HL-60 (cell line): Measurements from ENCODE around the gene SNTG2.
"Not testable (repeated sequence)": the region's sequence is repeated elsewhere in the genome, so short reads cannot be mapped to it uniquely, and the experiment has no call there.

ENCODE experiments used
- DNase-seq, 2 experiments: peaks; one replicate each; pipeline ENCODE4 v3.0.0-alpha.2; 2010 to 2020; ENCODE audit warnings: low read depth in 1 of 2, low spot score in 1 of 2
- H3K27ac ChIP-seq: fragments of 250-450 bp; sonication (Bioruptor Pico); replicated peaks from 2 replicates; pipeline ENCODE4 v1.5.1; 2020; ENCODE audit warnings: mild to moderate bottlenecking, moderate library complexity
- H3K27me3 ChIP-seq: fragments of 250-450 bp; sonication (Bioruptor Pico); 2 replicates; pipeline ENCODE4 v1.5.1; 2021; ENCODE audit warnings: mild to moderate bottlenecking, moderate library complexity; ENCODE audit not compliant: insufficient read depth, poor library complexity, severe bottlenecking
- H3K4me3 ChIP-seq: replicated peaks from 2 replicates; pipeline ENCODE4 v1.5.1; 2011; ENCODE audit warnings: mild to moderate bottlenecking, control low read depth, low read length; ENCODE audit not compliant: insufficient read depth
- GABPA ChIP-seq: IDR thresholded peaks from 2 replicates; pipeline ENCODE4 v1.6.1; 2012; ENCODE audit warnings: low read depth
- POLR2AphosphoS5 ChIP-seq: IDR thresholded peaks from 2 replicates; pipeline ENCODE4 v1.6.1; 2012; ENCODE audit warnings: low read depth
- SPI1 ChIP-seq: IDR thresholded peaks from 2 replicates; pipeline ENCODE4 v1.6.1; 2012; ENCODE audit warnings: low read depth, mild to moderate bottlenecking, borderline replicate concordance
- TF ChIP-seq, protein P1 (sequence below): IDR thresholded peaks from one replicate; pipeline ENCODE4 v1.5.1; 2011; ENCODE audit warnings: low read length, control low read depth, inconsistent platforms; ENCODE audit not compliant: insufficient read depth
- TF ChIP-seq, protein P2 (sequence below): IDR thresholded peaks from 2 replicates; pipeline ENCODE4 v1.6.1; 2012; ENCODE audit warnings: low read depth; ENCODE audit not compliant: insufficient replicate concordance

The SNTG2 gene

DNA sequence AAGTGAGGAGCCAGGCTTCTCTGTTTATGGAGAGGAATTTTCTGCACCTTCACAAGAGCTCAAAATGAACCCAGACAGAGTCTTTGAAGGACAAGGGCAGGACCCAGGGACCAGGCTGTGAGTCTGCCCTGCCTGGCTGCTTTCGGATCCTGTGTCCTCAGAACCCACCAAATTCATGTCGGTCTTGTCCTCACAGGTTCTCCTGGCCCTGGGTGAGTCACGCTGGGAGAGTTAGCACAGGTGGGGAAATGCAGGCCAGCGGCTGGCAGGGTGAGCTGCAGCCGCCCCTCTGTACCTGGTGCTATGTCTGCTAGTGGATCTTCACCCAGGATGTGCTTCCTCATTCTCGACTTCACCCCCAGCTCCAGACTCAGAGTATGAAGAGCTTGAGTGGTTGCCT lies 426.8 kb downstream of the SNTG2 start:
- TF ChIP-seq GABPA (no peak), SPI1 (no peak), POLR2AphosphoS5 (no peak)
- TF ChIP-seq, protein P1, sequence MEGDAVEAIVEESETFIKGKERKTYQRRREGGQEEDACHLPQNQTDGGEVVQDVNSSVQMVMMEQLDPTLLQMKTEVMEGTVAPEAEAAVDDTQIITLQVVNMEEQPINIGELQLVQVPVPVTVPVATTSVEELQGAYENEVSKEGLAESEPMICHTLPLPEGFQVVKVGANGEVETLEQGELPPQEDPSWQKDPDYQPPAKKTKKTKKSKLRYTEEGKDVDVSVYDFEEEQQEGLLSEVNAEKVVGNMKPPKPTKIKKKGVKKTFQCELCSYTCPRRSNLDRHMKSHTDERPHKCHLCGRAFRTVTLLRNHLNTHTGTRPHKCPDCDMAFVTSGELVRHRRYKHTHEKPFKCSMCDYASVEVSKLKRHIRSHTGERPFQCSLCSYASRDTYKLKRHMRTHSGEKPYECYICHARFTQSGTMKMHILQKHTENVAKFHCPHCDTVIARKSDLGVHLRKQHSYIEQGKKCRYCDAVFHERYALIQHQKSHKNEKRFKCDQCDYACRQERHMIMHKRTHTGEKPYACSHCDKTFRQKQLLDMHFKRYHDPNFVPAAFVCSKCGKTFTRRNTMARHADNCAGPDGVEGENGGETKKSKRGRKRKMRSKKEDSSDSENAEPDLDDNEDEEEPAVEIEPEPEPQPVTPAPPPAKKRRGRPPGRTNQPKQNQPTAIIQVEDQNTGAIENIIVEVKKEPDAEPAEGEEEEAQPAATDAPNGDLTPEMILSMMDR = no peak
- TF ChIP-seq, protein P2, sequence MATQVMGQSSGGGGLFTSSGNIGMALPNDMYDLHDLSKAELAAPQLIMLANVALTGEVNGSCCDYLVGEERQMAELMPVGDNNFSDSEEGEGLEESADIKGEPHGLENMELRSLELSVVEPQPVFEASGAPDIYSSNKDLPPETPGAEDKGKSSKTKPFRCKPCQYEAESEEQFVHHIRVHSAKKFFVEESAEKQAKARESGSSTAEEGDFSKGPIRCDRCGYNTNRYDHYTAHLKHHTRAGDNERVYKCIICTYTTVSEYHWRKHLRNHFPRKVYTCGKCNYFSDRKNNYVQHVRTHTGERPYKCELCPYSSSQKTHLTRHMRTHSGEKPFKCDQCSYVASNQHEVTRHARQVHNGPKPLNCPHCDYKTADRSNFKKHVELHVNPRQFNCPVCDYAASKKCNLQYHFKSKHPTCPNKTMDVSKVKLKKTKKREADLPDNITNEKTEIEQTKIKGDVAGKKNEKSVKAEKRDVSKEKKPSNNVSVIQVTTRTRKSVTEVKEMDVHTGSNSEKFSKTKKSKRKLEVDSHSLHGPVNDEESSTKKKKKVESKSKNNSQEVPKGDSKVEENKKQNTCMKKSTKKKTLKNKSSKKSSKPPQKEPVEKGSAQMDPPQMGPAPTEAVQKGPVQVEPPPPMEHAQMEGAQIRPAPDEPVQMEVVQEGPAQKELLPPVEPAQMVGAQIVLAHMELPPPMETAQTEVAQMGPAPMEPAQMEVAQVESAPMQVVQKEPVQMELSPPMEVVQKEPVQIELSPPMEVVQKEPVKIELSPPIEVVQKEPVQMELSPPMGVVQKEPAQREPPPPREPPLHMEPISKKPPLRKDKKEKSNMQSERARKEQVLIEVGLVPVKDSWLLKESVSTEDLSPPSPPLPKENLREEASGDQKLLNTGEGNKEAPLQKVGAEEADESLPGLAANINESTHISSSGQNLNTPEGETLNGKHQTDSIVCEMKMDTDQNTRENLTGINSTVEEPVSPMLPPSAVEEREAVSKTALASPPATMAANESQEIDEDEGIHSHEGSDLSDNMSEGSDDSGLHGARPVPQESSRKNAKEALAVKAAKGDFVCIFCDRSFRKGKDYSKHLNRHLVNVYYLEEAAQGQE = no peak
- H3K27me3 ChIP-seq = no peaks in the 10 kb centered on the region
- no peak overlapping the region for H3K4me3 ChIP-seq
- H3K27ac ChIP-seq = no peak overlapping the region
- no peak for DNase-seq

DNA sequence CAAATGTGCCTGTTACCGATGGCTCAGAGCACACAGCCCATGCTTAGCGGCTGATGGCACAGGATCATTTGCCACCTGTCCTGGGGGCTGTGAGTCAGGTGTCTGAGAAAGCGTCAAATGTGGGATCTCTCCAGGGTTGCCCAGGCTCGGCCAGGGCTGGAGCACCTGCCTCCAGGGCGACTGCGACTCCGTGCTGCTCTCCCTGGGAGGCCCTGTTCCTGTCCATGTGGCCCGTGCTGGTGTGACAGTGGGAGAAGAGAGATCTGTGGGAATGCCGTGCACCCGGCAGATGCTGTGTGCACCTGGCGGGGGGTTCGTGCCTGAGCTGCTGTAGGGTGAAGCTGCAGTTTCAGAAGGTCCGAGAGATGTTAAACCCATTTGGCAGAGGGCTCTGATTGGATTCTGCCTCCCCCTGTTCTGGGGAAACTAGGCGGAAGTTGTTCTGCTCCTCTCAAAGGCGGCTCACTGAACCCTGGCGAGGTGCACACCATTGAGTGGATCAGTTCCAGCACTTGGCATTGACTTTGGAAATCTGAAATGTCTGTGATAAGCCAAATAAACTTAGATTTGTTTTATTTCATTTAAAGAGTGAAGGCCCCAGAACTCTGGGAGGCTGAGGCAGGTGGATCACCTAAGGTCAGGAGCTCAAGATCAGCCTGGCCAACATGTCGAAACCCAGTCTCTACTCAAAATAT lies 428.0 kb downstream of the SNTG2 start:
- DNase-seq = no peak
- Histone ChIP-seq H3K27ac (no peak overlapping the region), H3K4me3 (no peak overlapping the region), H3K27me3 (no peaks in the 10 kb centered on the region)
- TF ChIP-seq POLR2AphosphoS5 (no peak), GABPA (no peak), SPI1 (no peak)
- TF ChIP-seq, protein P2 = no peak
- TF ChIP-seq, protein P1 = no peak

DNA sequence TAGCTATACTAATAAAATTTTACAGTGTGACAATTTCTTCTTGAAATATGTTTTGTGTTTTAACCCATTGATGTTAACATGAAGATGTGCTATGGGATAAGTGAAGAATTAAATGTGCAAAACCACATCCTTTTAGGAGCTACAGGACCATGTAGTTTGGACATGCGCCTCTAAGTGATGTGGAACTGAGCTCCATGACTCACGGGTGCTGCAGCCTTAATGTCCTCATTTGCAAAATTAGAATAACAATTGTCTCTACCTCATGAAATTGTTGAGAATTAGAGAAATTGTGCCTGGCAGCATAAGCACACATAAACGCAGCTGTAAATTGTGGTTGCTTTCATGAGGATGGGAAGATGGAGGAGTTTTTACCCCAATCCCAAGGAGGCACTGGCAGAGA lies 431.0 kb downstream of the SNTG2 start:
- DNase-seq = no peak
- Histone ChIP-seq H3K27me3 (no peaks in the 10 kb centered on the region), H3K27ac (no peak overlapping the region), H3K4me3 (no peak overlapping the region)
- TF ChIP-seq GABPA (no peak), SPI1 (no peak), POLR2AphosphoS5 (no peak)
- TF ChIP-seq, protein P1 = no peak
- TF ChIP-seq, protein P2 = no peak

DNA sequence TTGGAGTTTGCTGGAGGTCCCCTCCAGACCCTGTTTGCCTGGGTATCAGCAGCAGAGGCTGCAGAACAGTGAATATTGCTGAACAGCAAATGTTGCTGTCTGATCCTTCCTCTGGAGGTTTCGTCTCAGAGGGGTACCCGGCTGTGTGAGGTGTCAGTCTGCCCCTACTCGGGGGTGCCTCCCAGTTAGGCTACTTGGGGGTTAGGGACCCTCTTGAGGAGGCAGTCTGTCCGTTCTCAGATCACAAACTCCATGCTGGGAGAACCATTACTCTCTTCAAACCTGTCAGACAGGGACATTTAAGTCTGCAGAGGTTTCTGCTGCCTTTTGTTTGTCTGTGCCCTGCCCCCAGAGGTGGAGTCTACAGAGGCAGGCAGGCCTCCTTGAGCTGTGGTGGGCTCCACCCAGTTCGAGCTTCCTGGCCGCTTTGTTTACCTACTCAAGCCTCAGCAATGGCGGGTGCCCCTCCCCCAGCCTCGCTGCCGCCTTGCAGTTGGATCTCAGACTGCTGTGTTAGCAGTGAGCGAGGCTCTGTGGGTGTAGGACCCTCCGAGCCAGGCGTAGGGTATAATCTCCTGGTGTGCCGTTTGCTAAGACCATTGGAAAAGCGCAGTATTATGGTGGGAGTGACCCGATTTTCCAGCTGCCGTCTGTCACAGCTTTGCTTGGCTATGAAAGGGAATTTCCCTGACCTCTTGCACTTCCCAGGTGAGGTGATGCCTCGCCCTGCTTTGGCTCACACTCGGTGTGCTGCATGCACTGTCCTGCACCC lies 437.5 kb downstream of the SNTG2 start:
- H3K27ac ChIP-seq, H3K4me3 ChIP-seq, H3K27me3 ChIP-seq, DNase-seq: not testable (repeated sequence)

DNA sequence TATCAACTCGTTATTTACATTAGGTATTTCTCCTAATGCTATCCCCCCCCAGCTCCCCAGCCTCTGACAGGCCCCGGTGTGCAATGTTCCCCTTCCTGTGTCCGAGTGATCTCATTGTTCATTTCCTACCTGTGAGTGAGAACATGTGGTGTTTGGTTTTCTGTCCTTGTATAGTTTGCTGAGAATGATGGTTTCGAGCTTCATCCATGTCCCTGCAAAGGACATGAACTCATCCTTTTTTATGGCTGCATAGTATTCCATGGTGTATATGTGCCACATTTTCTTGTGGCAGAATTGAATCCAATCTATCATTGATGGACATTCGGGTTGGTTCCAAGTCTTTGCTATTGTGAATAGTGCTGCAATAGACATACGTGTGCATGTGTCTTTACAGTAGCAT lies 439.5 kb downstream of the SNTG2 start:
- DNase-seq, H3K27me3 ChIP-seq, H3K4me3 ChIP-seq, H3K27ac ChIP-seq: not testable (repeated sequence)
